GM18502 (cell line): ENCODE measurements around the gene FUBP3.

ENCODE experiments used
- ATAC-seq: cut with Tn5 transposase; IDR thresholded peaks from one replicate; pipeline ENCODE4 v1.9.1; 2021; ENCODE audit warnings: mild to moderate bottlenecking; ENCODE audit not compliant: unreplicated experiment, poor library complexity

Gene FUBP3

DNA sequence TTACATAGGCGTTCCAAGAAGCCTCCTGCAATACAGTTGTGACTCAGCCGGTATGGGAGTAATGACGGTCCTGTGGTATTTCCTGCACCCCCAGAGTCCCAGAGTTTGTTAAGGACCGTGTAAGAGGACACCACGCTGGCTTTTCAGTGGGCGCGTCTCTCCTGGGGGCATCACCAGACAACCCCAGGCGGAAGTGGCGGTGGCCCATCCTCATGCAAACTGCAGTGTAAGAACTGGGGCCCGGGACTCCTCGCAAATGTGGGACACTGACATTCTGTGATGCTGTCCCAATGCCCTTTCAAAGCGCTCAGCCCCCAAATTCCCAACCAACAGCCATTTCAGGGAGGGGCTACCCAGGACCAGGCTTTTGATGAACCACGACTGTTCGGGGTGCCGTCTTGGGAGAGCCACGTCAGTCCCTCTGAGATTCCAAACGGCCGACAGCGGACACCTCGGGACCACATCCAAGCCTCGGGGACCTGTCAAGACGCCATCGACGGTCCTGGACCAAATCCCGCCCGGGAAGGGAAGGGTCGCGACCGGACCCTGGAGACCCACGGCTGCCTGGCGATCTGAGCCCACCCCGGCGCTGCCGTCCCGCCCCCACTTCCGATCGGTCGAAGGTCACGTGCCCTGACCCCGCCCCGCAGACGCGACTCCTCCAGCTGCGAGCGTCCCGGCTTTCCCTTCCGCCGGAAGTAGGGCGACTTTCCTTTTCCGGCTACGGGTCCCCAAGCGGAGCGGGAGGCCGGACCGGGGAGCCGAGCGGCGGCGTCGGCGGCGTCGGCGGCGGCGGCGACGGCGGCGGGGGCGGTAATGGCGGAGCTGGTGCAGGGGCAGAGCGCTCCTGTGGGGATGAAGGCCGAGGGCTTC is at the start of gene FUBP3:
Gene FUBP3 (plus strand): TSS at position 713 of the 873 bp plus-strand sequence. CDS start 104 bp downstream, at position 817.
- ATAC-seq: peak; percentile 92

DNA sequence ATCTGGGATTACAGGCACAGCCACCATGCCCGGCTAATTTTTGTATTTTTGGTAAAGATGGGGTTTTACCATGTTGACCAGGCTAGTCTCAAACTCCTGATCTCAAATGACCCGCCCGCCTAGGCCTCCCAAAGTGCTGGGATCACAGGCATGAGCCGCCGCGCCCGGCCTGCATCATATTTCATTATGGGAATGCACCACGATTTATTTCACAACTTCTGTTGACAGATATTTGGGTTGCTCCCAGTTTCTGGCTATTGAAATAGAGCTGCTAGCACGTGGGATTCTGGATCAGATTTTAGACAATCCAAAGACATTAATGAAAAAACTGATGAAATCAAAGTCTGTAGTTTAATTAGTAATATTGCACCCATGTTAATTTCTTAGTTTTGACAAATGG is 48.4 kb upstream of the FUBP3 start:
- no peak for ATAC-seq

DNA sequence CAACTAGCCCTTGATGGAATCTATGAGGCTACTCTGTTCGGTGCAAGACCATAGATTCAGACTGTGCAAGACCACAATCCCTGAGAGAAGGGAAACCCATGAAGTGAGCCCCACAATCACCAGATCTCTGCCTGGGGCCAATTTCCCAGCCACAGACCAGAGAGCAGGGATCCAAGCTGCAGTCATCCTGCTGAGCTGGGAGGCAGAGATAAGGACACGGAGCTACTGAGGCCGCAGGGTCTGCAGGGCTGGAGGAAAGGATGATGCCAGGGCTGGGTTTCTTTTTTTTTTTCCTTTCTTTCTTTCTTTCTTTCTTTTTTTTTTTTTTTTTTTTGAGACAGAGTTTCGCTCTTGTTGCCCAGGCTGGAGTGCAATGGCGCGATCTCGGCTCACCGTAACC is 47.7 kb upstream of the FUBP3 start:
- ATAC-seq: no peak

- no peak for ATAC-seq
These were observed 46.8 kb upstream of the FUBP3 start for GRCh38 chr9:130532426-130533080.

- ATAC-seq: no peak
These were observed 43.4 kb upstream of the FUBP3 start for GRCh38 chr9:130535818-130536521.

DNA sequence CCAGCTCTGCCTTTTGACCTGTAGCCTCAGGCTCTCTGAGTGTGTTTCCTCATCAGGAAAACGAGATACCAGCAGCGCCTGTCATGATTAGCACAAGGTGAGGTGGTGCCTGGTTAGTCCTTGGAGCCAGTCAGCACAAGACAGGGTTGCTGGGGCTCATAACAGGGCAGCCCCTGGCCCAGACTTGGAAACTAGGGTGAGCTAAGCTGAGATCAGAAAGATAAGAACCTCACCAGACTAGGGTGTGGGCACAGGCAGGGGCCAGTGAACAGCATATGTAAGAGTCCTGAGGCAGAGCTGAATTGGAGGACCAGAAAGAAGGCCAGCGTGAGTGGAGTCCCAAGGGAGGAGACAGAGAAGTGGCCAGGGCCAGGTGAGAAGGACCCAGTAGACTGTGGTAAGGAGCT is 42.7 kb upstream of the FUBP3 start:
- no peak for ATAC-seq

DNA sequence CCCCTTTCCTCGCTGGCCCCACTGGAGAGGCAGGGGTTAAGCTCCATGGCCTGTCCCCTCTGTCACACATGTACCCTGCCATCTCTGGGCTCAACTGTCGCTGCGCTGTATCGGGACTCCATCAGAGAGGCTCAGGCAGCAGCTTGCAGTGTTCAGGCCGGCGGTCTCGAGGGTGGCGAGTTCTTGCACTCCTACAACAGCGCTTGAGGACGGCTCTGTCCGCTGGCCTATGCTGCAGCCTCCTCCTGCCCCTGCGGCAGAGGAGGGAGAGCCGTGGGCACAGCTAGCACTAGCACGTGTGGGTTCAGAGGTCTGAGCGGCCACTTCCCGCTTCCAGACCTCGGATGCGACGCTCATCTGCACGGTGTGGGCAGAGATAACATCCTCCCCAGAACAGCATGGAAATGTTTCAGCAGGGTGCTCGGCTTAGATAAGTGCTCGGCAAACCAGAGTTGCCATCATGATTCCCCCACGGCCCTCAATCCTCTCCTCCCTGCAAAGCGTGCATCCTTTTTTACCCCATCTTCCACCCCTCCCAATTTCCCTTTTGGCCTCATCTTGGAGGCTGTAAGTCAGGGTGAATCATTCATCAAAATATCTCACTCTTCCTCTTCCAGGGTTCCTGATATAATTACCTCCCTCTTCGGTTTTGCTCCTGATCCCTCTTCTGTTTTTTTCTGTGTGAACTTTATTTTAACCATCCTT is 41.9 kb upstream of the FUBP3 start:
- ATAC-seq: no peak

GRCh38 chr9:130539420-130540223 is 39.8 kb upstream of the FUBP3 start:
- no peak for ATAC-seq

DNA sequence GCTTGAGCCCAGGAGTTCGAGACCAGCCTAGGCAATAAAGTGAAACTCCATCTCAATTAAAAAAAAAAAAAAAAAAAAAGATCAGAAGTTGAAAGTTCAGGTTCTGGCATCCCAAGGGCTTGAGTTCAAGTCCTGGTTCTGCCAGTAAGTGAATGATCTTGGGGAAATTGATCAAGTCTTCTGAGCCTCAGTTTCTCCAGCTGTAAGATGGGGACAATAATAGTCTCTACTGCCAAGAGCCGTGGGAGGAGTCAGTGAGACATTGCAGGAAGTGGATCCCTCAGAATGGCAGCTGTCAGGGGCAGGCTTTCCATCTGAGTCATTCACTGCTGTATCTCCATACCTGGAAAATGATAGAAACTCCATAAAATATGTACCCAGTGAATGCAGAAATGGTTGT is 37.8 kb upstream of the FUBP3 start:
- ATAC-seq: no peak

GRCh38 chr9:130542038-130542437 is 37.3 kb upstream of the FUBP3 start:
- ATAC-seq: no peak

GRCh38 chr9:130542457-130543228 is 36.7 kb upstream of the FUBP3 start:
- no peak for ATAC-seq

DNA sequence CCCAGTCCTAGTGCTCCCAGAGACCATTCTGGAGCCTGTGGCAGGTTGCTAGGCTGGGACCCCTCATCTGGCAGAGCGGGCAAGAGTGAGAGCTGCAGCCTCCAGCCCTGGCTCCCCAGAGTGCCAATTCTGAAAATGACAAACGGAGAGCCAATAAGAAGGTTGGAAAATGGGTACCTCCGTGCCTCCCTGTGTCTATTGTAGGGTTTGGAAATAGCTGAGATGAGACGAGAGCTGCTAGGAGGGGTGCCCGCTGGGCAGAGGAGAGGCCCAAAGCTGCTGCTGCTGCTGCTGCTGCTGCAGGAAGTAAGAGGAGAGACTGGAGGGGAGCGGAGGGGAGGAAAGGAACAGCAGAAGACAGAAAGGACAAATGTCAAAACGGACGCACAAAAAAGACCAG is 36.0 kb upstream of the FUBP3 start:
- no peak for ATAC-seq

DNA sequence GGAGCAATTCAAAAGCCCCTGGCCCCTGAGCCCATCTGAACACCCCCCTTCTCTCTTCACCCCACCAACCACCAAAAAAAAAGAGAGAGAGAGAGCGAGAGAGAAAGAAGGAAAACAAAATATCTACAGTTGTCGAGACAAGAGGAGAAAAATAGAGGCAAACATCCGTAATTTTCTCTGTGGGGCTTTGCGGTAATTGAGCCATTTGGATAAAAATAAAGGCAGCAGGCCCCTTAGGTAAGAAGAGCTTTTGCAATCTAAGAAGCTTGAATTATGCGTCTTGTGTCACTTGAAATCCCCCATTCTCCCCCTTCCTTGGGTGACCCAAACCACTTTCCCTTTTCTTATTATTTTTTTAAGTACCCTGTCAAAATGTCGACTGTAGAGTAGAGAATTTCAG is 35.5 kb upstream of the FUBP3 start:
- ATAC-seq: no peak

- no peak for ATAC-seq
These were observed 35.0 kb upstream of the FUBP3 start for GRCh38 chr9:130544364-130544763.

DNA sequence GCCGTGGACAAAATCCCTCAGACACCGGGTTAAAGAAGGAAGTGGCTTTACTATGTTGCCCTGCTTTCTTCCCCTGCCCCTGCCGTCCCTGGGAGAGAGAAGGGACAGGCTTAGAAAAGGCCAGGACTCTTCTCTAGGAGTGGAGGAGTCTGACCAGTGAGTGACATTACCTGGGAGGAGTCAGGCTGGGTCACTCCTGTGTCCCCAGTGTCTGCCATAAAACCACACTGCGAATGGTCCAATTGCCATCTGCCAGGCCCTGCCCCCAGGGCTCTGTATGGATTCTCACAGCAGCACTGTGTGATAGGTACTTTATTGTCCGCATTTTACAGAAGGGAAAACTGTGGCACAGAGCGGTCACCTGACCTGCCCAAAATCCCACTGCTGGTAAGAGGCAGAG is 31.3 kb upstream of the FUBP3 start:
- ATAC-seq: no peak

DNA sequence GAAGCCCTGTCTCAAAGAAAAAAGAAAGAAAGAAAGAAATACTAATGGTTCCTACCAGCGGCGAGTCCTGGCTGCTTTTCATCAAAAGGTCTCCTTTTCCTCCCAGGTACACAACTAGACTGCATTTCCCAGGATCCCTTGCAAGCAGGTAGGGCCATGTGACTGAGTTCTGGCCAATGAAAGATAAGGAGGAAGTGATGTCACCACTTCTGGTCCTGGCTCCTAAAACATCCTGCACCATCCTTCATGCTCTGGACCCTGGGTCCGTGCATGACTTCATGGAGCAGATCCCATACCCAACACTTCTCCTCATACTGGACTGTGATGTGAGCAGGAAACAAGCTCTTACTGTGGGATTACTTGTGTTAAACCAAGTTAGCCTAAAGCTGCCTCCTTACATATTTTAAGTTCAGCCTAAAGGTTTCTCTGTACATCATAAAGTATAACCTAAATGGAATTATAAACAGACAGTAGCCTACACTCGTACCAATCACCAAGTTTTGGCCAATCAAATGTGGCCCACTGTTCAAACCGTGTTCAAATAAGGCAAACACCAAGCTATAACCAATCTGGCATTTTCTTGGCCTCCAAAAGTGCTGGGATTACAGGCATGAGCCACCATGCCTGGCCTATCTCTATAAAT is 30.2 kb upstream of the FUBP3 start:
- no peak for ATAC-seq

- no peak for ATAC-seq
These were observed 24.8 kb upstream of the FUBP3 start for GRCh38 chr9:130554606-130555005.

DNA sequence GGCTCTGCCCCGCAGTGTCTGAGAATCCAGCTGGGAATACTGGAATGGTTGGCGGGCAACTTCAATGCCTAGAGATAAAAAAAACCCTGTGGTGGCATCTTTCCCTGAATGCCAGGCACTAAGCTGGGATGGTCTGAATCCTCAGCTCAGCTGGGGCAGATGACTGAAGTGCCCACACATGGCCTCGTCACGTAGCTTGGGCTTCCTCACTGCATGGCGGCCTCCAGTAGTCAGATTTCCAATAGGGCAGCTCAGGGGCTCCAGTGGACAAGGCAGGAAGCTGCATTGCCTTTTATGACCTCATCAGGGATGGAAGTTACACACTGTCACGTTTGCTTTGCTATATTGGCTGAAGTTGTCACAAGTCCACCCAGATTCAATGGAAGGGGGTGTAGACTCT is 24.3 kb upstream of the FUBP3 start:
- no peak for ATAC-seq

- no peak for ATAC-seq
These were observed 23.4 kb upstream of the FUBP3 start for GRCh38 chr9:130555968-130556367.
